ENCODE measurements around the gene SDK2. TPM values are rescaled to one million over a fixed set of nuclear protein-coding genes. Genes with fewer than 3 reads are reported as not detected.

The SDK2 gene
- total and polyA plus RNA-seq, 9 donors: 0.40 to 5.4 (median 0.96) TPM

DNA sequence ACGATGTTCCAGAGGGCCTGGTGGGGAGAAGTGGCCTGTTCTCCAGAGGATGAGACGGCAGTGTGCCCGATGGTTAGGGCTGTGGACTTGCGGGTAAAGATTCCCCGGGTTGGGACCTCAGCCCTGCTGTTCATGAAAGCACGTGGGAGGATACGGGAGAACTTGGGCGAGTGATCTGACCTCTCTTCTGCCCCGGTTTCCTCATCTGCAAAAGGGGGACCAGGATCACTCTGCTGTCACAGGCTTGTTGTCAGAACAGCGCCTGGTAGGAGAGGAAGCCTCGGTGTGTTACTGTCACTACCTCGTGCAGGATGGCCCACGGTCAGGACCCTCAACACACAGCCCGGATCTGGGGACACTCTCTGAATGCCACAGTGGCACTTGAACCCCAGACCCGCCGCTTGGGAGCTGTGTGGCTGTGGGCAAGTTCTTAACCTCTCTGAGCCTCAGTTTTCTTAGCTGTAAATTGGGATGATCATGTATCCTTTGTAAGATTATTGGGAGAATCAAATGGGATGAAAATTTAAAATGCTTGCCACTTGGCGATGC is 246.9 kb downstream of the SDK2 start:
- Histone ChIP-seq H3K27ac (no peak overlapping the region), H3K36me3 (no peaks in the 10 kb centered on the region), H3K9me3 (no peaks in the 10 kb centered on the region), H3K4me1 (ENCODE audit: insufficient read depth) (peaks cover 2% of the 10 kb centered on the region), H3K4me3 (no peak overlapping the region), H3K27me3 (no peaks in the 10 kb centered on the region)
- TF ChIP-seq EP300 (IDR thresholded peaks at IDR 0.05) (no peak), POLR2A (IDR thresholded peaks at IDR 0.05) (no peak)
- WGBS, 3 donors: 88 to 91% (median 90%) methylated on average over 17 of the region's 17 CpGs
- DNase-seq: no peak
- intact Hi-C loops (cut with DNase I): no loop called here

DNA sequence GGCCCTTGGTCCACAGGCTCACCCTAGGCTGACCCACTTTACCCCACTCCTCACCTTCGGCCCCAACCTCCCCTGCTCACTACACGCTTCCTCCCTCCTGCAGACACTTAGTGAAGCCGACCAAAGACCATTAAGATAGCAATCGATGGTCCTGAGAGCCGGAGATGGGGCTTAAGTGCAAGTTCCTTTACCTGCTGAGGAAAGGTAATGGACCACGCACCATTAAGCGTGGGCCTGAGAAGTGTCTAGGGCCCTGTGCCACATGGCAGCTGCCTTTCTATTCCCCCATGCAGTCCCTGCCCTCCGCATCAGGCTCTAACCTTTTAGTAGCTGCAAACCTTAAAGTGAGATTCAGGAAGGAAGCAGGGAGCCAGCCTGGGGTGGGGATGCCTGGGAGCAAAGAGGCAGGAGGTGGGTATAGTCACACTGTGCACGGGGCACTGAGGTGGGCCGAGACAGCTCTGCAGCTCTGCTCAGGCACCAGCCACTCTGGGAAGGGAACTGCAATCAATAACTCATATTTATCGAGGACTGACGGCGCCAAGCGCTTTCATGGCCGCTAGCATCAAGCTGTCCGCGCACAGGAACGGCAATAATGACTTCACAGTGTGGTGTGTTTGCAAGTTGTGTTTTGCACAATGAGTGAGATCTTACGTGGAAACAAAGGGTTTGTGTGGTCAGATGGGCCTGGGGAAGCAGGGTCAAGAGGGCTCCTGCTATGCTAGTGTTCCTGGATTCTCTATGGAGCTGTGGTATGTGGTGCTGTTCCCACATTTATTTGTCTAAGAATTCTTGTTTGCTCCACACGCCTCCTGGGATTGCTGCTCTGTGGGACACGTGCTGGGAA is 247.6 kb downstream of the SDK2 start:
- 78 to 86% (median 85%) methylated on average over 21 of the region's 21 CpGs for WGBS, 3 donors
- Histone ChIP-seq H3K4me3 (no peak overlapping the region), H3K4me1 (ENCODE audit: insufficient read depth) (no peaks in the 10 kb centered on the region), H3K36me3 (no peaks in the 10 kb centered on the region), H3K9me3 (no peaks in the 10 kb centered on the region), H3K27me3 (no peaks in the 10 kb centered on the region), H3K27ac (no peak overlapping the region)
- TF ChIP-seq POLR2A (IDR thresholded peaks at IDR 0.05) (no peak), EP300 (IDR thresholded peaks at IDR 0.05) (no peak)
- TF ChIP-seq, protein P1, sequence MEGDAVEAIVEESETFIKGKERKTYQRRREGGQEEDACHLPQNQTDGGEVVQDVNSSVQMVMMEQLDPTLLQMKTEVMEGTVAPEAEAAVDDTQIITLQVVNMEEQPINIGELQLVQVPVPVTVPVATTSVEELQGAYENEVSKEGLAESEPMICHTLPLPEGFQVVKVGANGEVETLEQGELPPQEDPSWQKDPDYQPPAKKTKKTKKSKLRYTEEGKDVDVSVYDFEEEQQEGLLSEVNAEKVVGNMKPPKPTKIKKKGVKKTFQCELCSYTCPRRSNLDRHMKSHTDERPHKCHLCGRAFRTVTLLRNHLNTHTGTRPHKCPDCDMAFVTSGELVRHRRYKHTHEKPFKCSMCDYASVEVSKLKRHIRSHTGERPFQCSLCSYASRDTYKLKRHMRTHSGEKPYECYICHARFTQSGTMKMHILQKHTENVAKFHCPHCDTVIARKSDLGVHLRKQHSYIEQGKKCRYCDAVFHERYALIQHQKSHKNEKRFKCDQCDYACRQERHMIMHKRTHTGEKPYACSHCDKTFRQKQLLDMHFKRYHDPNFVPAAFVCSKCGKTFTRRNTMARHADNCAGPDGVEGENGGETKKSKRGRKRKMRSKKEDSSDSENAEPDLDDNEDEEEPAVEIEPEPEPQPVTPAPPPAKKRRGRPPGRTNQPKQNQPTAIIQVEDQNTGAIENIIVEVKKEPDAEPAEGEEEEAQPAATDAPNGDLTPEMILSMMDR (IDR thresholded peaks at IDR 0.05): no peak
- no peak for DNase-seq
- intact Hi-C loops (cut with DNase I): no loop called here

DNA sequence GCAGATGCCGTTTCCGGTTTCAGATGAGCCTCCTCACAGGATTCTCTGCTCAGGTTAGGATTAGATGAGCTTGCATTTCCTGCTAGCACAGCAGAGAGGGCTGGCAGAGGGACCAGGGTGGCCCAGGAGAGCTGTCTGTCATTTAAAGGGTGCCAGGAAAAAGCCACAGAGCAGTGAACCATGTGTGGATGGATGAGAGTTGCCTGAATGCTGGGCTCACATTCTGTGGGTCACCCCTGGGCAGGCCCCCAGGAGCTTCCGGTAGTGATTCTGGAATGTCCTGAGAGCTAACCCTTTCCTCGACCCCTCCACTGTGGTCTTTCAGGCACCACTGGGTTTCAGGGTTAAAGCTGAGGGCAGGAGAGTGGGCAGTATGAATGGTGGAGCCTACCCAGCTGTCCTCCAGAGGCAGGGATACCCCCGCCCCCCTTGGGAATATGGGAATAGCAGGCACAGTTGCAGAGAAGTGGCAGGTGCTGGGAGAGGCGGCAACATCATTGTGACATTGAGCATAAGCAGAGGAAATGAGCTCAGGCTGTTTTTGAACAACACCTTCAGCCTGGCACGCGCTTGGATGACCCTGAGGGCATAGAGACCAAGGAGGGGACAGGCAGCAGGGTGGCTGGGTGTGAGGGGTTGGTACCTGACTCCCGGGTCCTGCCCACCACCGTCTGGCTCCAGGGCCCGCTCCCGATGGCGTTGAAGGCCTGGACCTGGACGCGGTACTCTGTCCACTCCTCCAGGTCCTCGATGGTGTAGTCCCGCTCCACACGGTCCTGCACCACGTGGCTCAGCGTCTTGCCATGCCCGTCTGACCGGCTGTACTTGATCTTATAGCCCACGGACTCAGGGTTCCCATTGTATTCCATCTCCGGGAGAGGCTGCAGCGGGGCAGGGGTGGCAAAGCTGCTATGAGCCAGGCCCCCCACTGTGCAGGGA is 249.5 kb downstream of the SDK2 start:
- Histone ChIP-seq H3K4me3 (no peak overlapping the region), H3K9me3 (no peaks in the 10 kb centered on the region), H3K36me3 (no peaks in the 10 kb centered on the region), H3K27me3 (no peaks in the 10 kb centered on the region), H3K4me1 (ENCODE audit: insufficient read depth) (no peaks in the 10 kb centered on the region), H3K27ac (no peak overlapping the region)
- TF ChIP-seq, protein P1 (IDR thresholded peaks at IDR 0.05): no peak
- no peak for TF ChIP-seq POLR2A (IDR thresholded peaks at IDR 0.05)
- no peak for TF ChIP-seq EP300 (IDR thresholded peaks at IDR 0.05)
- intact Hi-C loops (cut with DNase I): no loop called here
- no peak for DNase-seq
- WGBS, 3 donors: 82 to 88% (median 82%) methylated on average over 25 of the region's 25 CpGs

DNA sequence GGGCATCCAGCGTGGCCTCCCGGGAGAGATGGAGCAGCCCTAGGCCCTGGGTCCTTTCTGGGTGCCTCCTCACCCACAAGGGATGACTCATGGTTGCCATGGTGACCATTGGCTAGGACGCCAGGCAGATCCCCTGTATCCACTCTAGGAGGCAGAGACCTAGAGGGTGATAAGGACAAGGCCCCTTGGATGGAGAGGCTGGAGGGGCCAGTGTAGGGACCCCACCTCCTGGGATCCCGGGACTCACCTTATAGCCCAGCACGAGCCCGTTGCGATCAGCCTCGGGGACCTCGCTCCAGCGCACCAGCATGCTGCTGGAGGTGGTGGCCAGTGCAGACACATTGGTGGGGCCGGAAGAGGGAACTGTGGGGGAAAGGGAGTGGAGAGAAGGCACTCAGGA is 250.3 kb downstream of the SDK2 start:
- Histone ChIP-seq H3K27me3 (no peaks in the 10 kb centered on the region), H3K4me3 (no peak overlapping the region), H3K27ac (no peak overlapping the region), H3K36me3 (no peaks in the 10 kb centered on the region), H3K9me3 (no peaks in the 10 kb centered on the region), H3K4me1 (ENCODE audit: insufficient read depth) (no peaks in the 10 kb centered on the region)
- 85 to 88% (median 87%) methylated on average over 11 of the region's 11 CpGs for WGBS, 3 donors
- TF ChIP-seq POLR2A (IDR thresholded peaks at IDR 0.05) (no peak), EP300 (IDR thresholded peaks at IDR 0.05) (no peak)
- TF ChIP-seq, protein P1 (IDR thresholded peaks at IDR 0.05): no peak
- DNase-seq: no peak
- intact Hi-C loops (cut with DNase I): no loop called here

All from ovary (tissue), 9 donors.